SK-N-SH treated with all-trans-retinoic acid at 6 μM for 48 hours (cell line): ENCODE results near the gene CNGA3.

ENCODE experiments used
- ATAC-seq: fragments of 200-7000 bp; cut with Tn5 transposase; 3 replicates; pipeline ENCODE4 v1.9.1; 2020; ENCODE audit warnings: mild to moderate bottlenecking, moderate library complexity
- ARNTL ChIP-seq: fragments of 450-650 bp; formaldehyde crosslinking; IDR thresholded peaks from 2 replicates; pipeline ENCODE4 v1.5.0; 2020; ENCODE audit warnings: low read depth, mild to moderate bottlenecking, moderate library complexity, borderline replicate concordance
- BACH2 ChIP-seq: fragments of 250-450 bp; sonication (Bioruptor Pico); IDR thresholded peaks from 2 replicates; pipeline ENCODE4 v1.9.0; 2021; ENCODE audit warnings: mild to moderate bottlenecking, borderline replicate concordance
- CREB5 ChIP-seq: fragments of 250-450 bp; sonication (Bioruptor Pico); IDR thresholded peaks from 2 replicates; pipeline ENCODE4 v1.5.1; 2020; ENCODE audit warnings: low read depth, mild to moderate bottlenecking, moderate library complexity
- CSRNP3 ChIP-seq: fragments of 250-450 bp; sonication (Bioruptor Pico); IDR thresholded peaks from 2 replicates; pipeline ENCODE4 v1.5.1; 2021; ENCODE audit warnings: mild to moderate bottlenecking, moderate library complexity
- GLIS3 ChIP-seq: fragments of 250-450 bp; sonication (Bioruptor Pico); IDR thresholded peaks from 2 replicates; pipeline ENCODE4 v1.5.0; 2020; ENCODE audit warnings: mild to moderate bottlenecking, moderate library complexity
- ISL1 ChIP-seq: fragments of 250-450 bp; sonication (Bioruptor Pico); IDR thresholded peaks from 2 replicates; pipeline ENCODE4 v2.1.2; 2022; ENCODE audit warnings: mild to moderate bottlenecking, moderate library complexity
- OSR1 ChIP-seq: fragments of 250-450 bp; sonication (Bioruptor Pico); IDR thresholded peaks from 2 replicates; pipeline ENCODE4 v1.8.0; 2022; ENCODE audit warnings: moderate library complexity, mild to moderate bottlenecking, inconsistent platforms
- PATZ1 ChIP-seq: fragments of 250-450 bp; sonication (Bioruptor Pico); IDR thresholded peaks from 2 replicates; pipeline ENCODE4 v1.8.0; 2020; ENCODE audit warnings: mild to moderate bottlenecking, moderate library complexity, borderline replicate concordance
- PPARA ChIP-seq: fragments of 250-450 bp; sonication (Bioruptor Pico); IDR thresholded peaks from 2 replicates; pipeline ENCODE4 v1.5.0; 2020; ENCODE audit warnings: mild to moderate bottlenecking, borderline replicate concordance
- RARB ChIP-seq: fragments of 250-450 bp; sonication (Bioruptor Pico); IDR thresholded peaks from 2 replicates; pipeline ENCODE4 v1.8.0; 2021; ENCODE audit warnings: mild to moderate bottlenecking, moderate library complexity
- SNAI2 ChIP-seq: fragments of 250-450 bp; sonication (Bioruptor Pico); IDR thresholded peaks from 2 replicates; pipeline ENCODE4 v1.5.0; 2020; ENCODE audit warnings: mild to moderate bottlenecking, moderate library complexity
- TSHZ2 ChIP-seq: fragments of 250-450 bp; sonication (Bioruptor Pico); IDR thresholded peaks from 2 replicates; pipeline ENCODE4 v1.5.0; 2020; ENCODE audit warnings: mild to moderate bottlenecking, moderate library complexity
- ZFP3 ChIP-seq: fragments of 250-450 bp; sonication (Bioruptor Pico); IDR thresholded peaks from 2 replicates; pipeline ENCODE4 v1.5.0; 2020; ENCODE audit warnings: mild to moderate bottlenecking, moderate library complexity
- ZFP30 ChIP-seq: fragments of 450-650 bp; formaldehyde crosslinking; IDR thresholded peaks from 2 replicates; pipeline ENCODE4 v1.5.0; 2022; ENCODE audit warnings: mild to moderate bottlenecking, moderate library complexity
- ZNF565 ChIP-seq: fragments of 450-650 bp; formaldehyde crosslinking; conservative IDR thresholded peaks from 2 replicates; pipeline ENCODE4 v1.5.0; 2020; ENCODE audit warnings: low read depth, mild to moderate bottlenecking, moderate library complexity
- ZNF8 ChIP-seq: fragments of 450-650 bp; formaldehyde crosslinking; IDR thresholded peaks from 2 replicates; pipeline ENCODE4 v1.5.0; 2020; ENCODE audit warnings: mild to moderate bottlenecking, moderate library complexity

Gene CNGA3

GRCh38 chr2:98403878-98404277 lies 57.6 kb downstream of the CNGA3 start (continued):
- TF ChIP-seq TSHZ2 (CRISPR knock-in tag): no peak

GRCh38 chr2:98404556-98405250 lies 58.4 kb downstream of the CNGA3 start:
- no peak for TF ChIP-seq ARNTL (CRISPR knock-in tag)
- TF ChIP-seq OSR1: no peak
- TF ChIP-seq PPARA (CRISPR knock-in tag): no peak
- no peak for TF ChIP-seq ZFP3 (CRISPR knock-in tag)
- TF ChIP-seq ISL1 (CRISPR knock-in tag): no peak
- TF ChIP-seq RARB (CRISPR knock-in tag): no peak
- no peak for TF ChIP-seq ZNF8 (CRISPR knock-in tag)
- no peak for TF ChIP-seq SNAI2 (CRISPR knock-in tag)
- no peak for TF ChIP-seq CSRNP3
- TF ChIP-seq ZFP30 (CRISPR knock-in tag): no peak
- no peak for TF ChIP-seq BACH2 (CRISPR knock-in tag)
- ATAC-seq: no peak

GRCh38 chr2:98405301-98405700 lies 59.0 kb downstream of the CNGA3 start:
- no peak for ATAC-seq

More at GRCh38 chr2:98405301-98405700, 59.0 kb downstream of the CNGA3 start:
- no peak for TF ChIP-seq ZFP30 (CRISPR knock-in tag)
- TF ChIP-seq CREB5 (CRISPR knock-in tag): no peak
- no peak for TF ChIP-seq ZNF565 (CRISPR knock-in tag)
- TF ChIP-seq TSHZ2 (CRISPR knock-in tag): no peak
- no peak for TF ChIP-seq BACH2 (CRISPR knock-in tag)
- TF ChIP-seq PATZ1 (CRISPR knock-in tag): no peak
- TF ChIP-seq ZNF8 (CRISPR knock-in tag): no peak
- TF ChIP-seq GLIS3 (CRISPR knock-in tag): no peak
- no peak for TF ChIP-seq ISL1 (CRISPR knock-in tag)
- TF ChIP-seq RARB (CRISPR knock-in tag): no peak
- TF ChIP-seq PPARA (CRISPR knock-in tag): no peak
